Bronchial smooth muscle cell (primary cell): ENCODE data around the gene ID2. TPM values are rescaled to one million over a fixed set of nuclear protein-coding genes. Genes with fewer than 3 reads are reported as not detected.

Source experiments
- total RNA-seq: library from RNA; depleted of rRNA; stranded (reverse); fragments of >200 nt; gene quantifications from 2 replicates; pipeline ENCODE4 v1.2.1, GENCODE V29; 2014

The ID2 gene, protein sequence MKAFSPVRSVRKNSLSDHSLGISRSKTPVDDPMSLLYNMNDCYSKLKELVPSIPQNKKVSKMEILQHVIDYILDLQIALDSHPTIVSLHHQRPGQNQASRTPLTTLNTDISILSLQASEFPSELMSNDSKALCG
- 246 and 257 TPM in 2 replicates for total RNA-seq

DNA sequence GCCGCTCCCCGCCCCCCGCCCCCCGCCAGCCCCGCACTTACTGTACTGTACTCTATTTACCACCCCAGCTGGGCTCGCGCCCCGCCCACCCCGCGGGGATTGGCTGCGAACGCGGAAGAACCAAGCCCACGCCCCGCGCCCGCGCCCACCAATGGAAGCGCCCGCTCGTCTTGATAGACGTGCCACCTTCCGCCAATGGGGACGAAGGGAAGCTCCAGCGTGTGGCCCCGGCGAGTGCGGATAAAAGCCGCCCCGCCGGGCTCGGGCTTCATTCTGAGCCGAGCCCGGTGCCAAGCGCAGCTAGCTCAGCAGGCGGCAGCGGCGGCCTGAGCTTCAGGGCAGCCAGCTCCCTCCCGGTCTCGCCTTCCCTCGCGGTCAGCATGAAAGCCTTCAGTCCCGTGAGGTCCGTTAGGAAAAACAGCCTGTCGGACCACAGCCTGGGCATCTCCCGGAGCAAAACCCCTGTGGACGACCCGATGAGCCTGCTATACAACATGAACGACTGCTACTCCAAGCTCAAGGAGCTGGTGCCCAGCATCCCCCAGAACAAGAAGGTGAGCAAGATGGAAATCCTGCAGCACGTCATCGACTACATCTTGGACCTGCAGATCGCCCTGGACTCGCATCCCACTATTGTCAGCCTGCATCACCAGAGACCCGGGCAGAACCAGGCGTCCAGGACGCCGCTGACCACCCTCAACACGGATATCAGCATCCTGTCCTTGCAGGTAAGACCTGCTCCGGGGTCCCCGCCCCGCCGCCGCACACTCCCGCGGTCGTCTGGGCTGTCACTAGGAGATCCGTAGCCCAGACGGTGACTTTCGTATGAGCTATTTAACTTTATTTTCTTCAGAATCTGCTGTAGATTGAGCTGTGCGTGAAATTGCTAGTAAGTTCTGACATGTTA lies at the start of gene ID2:
TSS of gene ID2 (plus strand) at position 271 of the 907 bp plus-strand sequence. CDS start at position 381, 110 bp downstream.

Other genes starting within 250 kb of the ID2 start
- gene KIDINS220, start 155.6 kb downstream of the ID2 start, total RNA-seq, result 77.1 and 84.4 TPM in 2 replicates